Activated CD4-positive, alpha-beta T cell treated with anti-CD3 and anti-CD28 coated beads, Interleukin-2, amount 50 U/mL, for 4 hours (primary cell): ENCODE results near the gene KIAA1958.
"Not testable (repeated sequence)": the region's sequence is repeated elsewhere in the genome, so short reads cannot be mapped to it uniquely, and the experiment has no call there.

Experiments used
- DNase-seq, 2 experiments: peaks; one replicate each; pipeline ENCODE4 v3.0.0-alpha.2; 2020

KIAA1958 gene

DNA sequence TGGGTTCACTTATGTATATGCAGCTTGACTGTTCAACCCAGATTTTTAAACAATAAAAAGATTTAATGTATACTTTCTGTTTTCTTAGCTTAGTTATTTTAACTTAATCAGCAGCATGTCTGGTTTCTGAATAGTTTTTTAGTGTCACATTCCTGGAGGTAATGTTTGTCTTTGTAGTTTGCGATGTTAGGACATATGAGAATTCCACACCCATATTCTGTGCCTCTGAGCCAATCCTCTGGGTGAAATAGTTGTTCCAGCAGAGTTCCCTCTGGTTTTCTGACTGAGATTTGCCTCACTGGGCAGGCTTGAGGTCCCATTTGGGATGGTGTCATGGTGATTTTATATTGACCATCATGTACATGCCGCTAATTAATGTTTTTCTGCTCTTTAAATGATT, 182.7 kb downstream of the KIAA1958 start:
- no peak for DNase-seq

DNA sequence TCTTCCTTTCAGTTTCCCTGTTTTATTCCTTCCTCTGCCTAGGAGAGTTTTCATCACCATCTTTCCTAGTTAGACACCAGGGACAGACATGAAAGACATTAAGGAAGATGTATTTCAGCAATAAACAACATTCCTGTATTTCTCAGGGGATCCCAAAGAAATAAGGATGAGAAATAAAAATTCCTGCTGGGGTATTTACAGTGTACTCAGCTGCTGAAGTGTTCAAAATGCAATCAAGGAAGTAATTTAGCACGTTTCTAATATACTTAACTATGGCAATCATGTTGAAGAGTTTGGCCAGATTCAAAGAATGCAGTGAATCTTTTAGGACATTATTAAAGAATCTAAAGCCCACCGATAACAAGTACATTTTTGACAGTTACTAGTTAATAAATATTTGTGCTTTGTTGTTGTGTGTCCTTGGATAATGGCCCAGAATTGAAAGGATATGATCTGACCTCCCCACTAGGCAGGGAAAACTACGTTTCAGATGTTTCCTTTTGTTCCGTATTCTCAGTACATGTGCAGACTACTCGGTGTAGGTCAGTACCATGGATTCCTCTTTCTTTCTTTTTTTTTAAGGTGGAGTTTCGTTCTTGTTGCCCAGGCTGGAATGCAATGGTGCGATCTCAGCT, 184.5 kb downstream of the KIAA1958 start:
- no peak for DNase-seq

DNA sequence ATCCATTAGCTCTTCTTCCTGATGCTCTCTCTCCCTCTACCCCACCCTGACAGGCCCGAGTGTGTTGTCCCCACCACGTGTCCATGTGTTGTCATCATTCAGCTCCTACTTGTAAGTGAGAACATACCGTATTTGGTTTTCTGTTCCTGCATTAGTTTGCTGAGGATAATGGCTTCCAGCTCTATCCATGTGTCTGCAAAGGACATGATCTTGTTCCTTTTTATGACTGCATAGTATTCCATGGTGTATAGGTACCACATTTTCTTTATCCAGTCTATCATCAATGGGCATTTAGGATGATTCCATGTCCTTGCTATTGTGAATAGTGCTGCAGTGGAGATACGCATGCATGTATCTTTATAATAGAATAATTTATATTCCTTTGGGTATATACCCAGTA, 186.6 kb downstream of the KIAA1958 start:
- DNase-seq = not testable (repeated sequence)

DNA sequence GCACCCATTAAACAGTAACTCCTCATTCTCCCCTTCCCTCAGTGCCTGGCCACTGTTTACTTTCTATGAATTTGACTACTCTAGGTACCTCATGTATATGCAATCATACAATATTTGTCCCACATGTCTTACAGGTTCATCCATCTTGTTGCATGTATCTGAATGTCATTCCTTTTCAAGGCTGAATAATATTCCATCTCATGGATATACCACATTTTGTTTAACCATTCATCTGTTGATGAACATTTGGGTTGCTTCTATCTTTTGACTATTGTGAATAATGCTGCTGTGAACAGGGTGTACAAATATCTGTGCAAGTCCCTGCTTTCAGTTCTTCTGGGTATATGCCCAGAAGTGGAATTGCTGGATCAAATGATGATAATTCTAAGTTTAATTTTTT, 190.4 kb downstream of the KIAA1958 start:
- DNase-seq = no peak

DNA sequence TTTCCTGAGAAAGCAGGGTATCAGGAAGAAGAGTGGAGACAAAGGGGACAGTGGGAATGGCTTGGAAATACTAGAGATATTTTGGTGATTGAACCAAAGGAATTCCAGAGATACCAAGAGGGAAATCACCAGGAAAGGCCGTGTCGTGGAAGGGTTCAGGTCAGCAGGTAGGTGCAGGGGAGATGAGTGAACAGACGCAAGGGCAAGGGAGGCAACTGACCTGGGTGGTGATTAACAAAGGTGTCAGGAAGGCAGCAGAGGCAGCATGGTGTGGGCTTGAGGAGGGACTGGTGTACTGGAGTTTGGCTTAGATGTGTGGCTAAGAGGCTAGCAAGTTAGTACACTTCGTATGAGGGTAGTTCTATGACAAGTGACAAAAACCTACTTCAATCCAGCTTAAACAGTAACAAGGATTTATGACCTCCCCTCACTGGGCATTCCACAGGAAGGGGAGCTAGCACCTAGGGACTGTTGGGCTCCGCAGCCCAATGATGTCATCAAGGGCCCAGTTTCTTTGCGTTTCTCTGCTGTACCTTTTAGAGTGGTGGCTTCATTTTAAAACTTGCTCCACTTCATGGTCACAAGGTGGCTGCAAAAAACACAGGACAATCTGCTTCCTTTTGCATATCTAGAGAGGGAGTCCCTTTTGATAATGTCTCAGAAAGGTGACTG, 194.2 kb downstream of the KIAA1958 start:
- DNase-seq = no peak

DNA sequence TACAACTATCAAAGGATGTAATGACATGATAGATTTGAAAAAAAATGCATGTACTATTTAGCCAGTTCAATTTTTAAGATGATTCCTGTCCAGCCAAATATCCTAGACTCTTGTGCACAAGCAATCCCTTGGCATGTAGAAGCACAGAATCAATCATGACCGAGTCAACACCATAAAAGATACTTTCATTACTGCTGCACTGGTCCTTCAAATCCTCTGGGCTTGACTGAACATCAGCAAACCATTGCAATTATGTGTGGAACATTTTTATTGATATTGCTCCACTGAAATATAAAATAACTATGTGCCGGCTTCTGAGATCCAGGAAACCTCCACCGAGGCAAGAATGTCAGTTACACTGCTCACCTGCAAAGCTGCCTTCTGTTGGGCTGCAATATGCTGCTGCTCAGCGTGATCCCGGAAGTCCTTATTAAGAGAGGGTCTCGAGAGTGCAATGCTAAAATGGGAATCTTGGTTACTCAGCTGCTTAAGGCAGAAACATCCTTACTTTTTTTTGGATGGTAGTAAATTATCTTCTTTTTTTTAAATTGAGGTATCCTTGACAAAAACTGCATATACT, 202.6 kb downstream of the KIAA1958 start:
- no peak for DNase-seq

DNA sequence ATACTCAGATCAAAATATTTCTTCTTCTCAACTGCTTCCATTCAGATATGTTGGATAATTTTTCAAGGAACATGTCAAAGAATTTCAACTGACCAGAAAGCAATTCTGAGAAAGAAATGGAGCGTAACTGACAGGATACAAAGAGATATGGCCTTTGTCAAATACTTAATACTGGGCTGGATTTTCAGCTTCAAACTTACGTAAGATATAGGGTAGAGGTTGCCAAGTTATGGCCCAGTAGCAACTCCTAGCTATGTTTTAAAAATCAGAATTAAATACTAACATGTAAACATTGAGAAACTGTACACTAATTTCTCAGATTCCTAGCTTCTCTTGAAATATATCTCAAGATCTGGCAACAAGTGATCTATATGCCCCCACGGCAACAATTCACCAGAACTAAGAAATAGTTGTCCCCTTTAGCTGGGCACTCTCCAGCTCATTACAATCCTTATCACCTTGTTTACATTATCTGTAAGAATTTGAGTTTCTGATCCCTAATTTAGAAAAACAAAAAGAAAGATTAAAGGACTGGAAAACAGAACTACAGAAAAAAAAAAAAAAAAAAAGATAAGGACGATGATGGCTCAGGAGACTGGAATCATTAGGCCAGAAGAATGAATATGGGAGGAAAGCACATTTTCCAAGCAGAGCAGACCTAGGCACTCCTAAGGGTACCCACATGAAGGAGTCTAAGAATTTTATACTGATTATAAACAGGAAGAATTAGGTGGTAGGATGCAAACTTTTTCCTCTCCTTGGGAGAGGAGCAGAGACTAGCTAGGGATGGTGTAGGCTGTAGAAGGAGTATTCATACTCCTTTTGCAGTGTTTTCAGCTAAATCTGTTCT, 208.3 kb downstream of the KIAA1958 start:
- DNase-seq = no peak

DNA sequence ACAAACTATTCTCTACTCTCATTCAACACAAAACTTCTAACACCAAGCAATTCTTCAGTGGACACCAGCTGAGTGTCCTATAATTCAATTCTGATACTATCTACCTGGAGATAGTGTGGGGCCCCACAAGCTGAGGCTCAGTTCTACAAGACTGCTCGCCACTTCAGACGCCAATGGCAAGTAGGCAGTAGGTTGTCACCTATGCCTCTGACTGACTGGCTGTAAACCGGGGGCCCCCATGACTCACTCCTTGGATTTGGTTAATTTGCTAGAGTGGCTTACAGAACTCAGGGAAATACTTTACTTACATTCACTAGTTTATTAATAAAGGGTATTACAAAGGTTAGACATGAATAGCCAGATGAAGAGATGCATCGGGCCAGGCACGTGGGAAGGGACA, 209.8 kb downstream of the KIAA1958 start:
- DNase-seq = no peak

DNA sequence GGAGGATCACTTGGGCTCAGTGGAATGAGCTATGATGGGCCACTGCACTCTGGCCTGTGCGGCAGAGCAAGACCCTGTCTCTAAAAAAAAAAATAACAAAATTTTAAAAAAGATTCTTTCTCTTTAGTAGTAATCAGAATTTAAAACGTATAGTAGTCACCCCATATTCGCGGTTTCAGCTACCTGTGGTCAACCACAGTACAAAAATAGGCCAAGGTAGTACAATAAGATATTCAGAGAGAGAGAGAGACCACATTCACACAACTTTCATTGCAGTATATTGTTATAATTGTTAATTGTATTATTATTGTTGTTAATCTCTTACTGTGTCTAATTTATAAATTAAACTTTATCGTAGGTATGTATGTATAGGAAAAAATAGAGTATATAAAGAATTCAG, 212.6 kb downstream of the KIAA1958 start:
- no peak for DNase-seq

DNA sequence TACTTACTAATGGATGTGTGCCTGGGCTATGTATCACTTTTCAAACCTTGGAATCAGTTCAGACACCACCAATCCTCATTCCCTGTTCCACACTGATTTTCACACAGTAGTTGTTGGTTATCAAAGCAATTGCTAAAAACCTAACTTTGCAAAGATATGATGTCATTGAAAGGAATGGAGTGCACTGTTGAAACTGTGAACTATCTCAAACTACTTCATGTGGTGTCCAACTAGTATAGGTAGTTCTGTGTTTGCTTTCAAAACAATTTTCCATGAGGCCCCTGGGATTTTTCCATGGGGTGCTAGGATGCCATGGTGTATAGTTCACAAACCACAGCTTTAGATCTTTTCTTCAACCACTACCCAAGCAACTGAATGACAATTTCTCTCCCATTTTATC, 213.5 kb downstream of the KIAA1958 start:
- no peak for DNase-seq

DNA sequence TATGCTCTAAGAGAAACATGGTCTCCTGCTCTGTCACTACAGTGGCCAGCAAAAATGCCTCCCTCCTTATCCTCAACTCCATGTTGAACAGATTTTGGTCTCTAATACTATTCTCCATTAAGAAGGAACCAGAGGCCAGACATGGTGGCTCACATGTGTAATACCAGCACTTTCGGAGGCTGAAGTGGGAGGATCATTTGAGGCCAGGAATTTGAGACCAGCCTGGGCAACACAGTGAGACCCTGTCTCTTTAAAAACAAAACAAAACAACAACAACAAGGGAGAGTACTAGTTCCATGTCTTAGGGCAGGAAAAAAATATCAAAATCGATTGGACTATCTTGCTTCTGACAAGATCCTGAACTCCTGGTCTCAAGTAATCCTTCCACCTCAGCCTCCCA, 216.7 kb downstream of the KIAA1958 start:
- DNase-seq = no peak

DNA sequence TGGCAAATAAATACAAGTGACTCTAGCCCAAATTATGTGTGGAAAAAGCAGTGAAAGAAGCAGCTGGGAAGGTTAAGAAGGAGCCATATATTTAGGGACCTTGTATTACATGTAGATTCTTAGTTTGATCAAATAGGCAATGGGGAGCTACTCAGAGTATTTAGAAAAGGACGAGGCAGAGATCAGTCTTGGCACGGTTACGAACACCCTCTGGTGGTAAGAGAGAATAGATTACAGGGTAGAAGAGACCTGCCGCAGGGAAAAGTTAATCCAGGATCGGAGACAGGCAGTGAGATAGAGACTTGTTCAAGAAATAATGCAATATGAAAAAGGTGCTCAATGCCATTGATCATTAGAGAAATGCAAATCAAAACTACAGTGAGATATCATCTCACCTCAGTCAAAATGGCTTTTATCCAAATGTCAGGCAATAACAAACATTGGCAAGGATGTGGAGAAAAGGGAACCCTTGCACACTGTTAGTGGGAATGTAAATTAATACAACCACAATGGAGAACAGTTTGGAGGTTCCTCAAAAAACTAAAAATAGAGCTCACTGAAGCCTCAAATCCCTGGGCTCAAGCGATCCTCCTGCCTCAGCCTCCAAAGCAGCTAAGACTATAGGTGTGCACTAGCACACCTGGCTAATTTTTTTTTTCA, 219.3 kb downstream of the KIAA1958 start:
- no peak for DNase-seq

DNA sequence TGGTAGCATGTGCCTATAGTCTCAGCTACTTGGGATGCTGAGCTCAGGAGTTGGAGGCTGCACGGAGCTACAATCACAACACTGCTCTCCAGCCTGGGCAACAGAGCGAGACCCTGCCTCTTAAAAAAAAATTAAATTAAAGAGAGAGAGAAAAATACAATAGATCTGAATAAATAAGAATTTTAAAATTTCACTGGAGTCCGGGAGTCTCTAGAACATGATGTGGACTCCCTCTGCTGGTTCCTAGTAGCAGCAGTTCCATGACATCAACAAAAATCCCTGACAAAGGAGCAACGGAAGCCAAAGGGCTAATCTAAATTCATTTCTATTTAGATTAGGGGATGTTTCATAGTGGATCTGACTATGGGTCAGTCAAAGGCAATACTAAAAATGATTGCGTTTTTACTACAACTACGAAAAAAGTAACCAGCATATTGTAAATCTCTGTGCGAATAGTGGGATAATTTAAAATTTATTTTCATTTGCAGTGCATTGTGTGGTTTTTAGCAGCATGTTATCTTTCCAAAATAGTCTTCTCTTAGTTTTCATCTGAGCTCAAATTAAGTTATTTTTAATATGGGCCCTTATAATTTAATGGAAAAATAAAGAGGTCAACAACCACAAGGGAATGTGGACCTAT, 224.5 kb downstream of the KIAA1958 start:
- DNase-seq = no peak

DNA sequence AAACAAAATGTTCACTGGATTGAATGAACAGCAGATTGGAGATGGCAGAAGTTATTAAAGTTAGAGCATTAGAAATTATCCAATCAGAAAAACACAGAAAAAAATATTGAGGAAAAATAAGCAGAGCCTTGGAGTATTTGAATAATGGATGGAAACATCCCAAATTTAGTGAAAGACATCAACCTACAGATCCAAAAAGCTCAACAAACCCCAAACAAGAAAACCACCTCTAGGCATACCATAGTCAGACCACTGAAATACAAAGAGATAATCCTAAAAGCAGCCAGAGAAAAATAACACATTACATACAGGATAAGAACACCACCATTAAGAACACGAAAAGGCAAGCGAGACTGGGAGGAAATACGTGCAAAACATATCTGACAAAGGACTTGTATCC, 226.1 kb downstream of the KIAA1958 start:
- no peak for DNase-seq

DNA sequence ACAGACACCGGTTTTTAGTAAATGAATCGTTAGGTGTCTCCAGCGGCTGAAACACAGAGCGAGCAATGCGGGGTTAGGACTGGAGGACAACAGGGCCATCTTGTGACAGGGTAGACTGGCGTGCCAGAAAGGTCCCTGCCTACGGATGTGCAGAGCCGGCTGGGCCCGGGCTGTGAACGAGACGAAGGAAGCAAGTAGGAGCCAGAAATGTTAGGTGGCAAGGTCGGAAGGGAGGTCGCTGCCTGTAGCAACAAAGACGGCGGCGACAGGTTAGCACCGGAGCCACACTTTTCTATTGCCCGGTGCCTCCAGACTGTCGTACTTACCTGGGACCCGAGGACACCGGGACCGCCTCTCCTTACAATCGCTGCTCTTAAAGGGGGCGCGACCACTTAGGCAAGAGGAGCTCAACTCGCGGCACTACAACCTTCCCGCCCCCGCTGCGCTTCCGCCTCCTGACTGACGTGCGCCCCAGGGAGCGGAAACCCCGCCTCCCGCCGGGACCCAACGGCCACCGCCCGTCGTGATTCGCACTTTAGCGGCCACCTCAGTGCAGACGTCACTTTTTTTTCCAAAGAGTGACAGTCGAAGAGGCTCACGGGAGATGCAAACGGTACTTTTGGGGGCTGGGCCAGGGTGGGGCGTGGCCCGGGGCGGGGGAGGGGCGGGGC, 231.2 kb downstream of the KIAA1958 start, which contains the start of gene INIP:
INIP (minus strand) TSS at position 457 of the 671 bp plus-strand sequence. CDS start 1,632 bp downstream, outside the sequence.
- peak; percentile 95 to 96 for DNase-seq
